K562 (cell line): ENCODE measurements around the gene STK24. TPM values are rescaled to one million over a fixed set of nuclear protein-coding genes. Genes with fewer than 3 reads are reported as not detected.

Experiments
- ATAC-seq: fragments of 200-7000 bp; cut with Tn5 transposase; 3 replicates; pipeline ENCODE4 v1.9.1; 2020; ENCODE audit warnings: moderate library complexity
- BruUV-seq: library from RNA; stranded (reverse); fragments of 400-500 nt; replicated peaks from 2 replicates; lab custom pipeline; 2021; lab: Mats Ljungman, UMichigan
- CTCF ChIA-PET: fragments of 300-600 bp; formaldehyde crosslinking; extraction: SDS; loops from one replicate; lab custom pipeline; 2021; ENCODE audit warnings: low intra/inter-chr PET ratio; lab: Yijun Ruan, JAX
- POLR2A ChIA-PET: fragments of 300-600, 350-650 bp; sonication (Branson Sonifier 250); formaldehyde crosslinking; extraction: SDS; loops from one replicate; lab custom pipeline; 2021; ENCODE audit warnings: antibody characterized with exemption, inconsistent platforms; lab: Yijun Ruan, JAX
- DNase-seq, 4 experiments: peaks; one replicate each; pipeline versions ENCODE4 v3.0.0 to v3.0.0-alpha.2; 2011 to 2018; ENCODE audit warnings: low spot score in 3 of 4, mixed read lengths in 3 of 4; ENCODE audit errors: extremely low read depth in 1 of 4
- FAIRE-seq: peaks from 2 replicates; lab custom pipeline; 2011; peaks lifted over from hg19 to GRCh38; lab: Jason Lieb, UNC
- H2AFZ ChIP-seq: 2 replicates; pipeline ENCODE4 v1.6.0; 2011; ENCODE audit warnings: low read depth, low read length, control low read depth, inconsistent platforms
- H3K27ac ChIP-seq: fragments of 200-600 bp; 3 replicates; pipeline ENCODE4 v1.8.0; 2011; ENCODE audit warnings: low read depth, mild to moderate bottlenecking, control low read depth, inconsistent platforms, low read length, moderate library complexity, mixed read lengths; ENCODE audit errors: extremely low read depth
- H3K27me3 ChIP-seq, 2 experiments: fragments of 300-600 bp in 1 of 2; 2 replicates in 1 of 2; 3 replicates in 1 of 2; pipeline versions ENCODE4 v1.6.0 to v1.8.0; 2011; ENCODE audit warnings: inconsistent platforms in 2 of 2, low read length in 2 of 2, mild to moderate bottlenecking in 1 of 2, mixed read lengths in 1 of 2, moderate library complexity in 1 of 2; ENCODE audit not compliant: control insufficient read depth in 2 of 2, insufficient read depth in 2 of 2
- H3K36me3 ChIP-seq: fragments of 300-600 bp; 3 replicates; pipeline ENCODE4 v1.8.0; 2011; ENCODE audit warnings: mild to moderate bottlenecking, low read length, inconsistent platforms; ENCODE audit not compliant: control insufficient read depth, insufficient read depth
- H3K4me1 ChIP-seq, 2 experiments: fragments of 200-600 bp in 1 of 2; replicated peaks in 1 of 2; 2 replicates in 1 of 2; 3 replicates in 1 of 2; pipeline versions ENCODE4 v1.5.1 to v1.8.0; 2011; ENCODE audit warnings: inconsistent platforms in 2 of 2, low read length in 2 of 2, mild to moderate bottlenecking in 1 of 2, mixed read lengths in 1 of 2, moderate library complexity in 1 of 2; ENCODE audit not compliant: control insufficient read depth in 2 of 2, insufficient read depth in 2 of 2
- H3K4me2 ChIP-seq: 2 replicates; pipeline ENCODE4 v1.6.1; 2011; ENCODE audit warnings: low read length, control low read depth, inconsistent platforms, mixed read lengths; ENCODE audit not compliant: insufficient read depth
- H3K4me3 ChIP-seq: fragments of 200-600 bp; sonication (generic), shearing (Covaris generic); 2 replicates; pipeline ENCODE4 v1.5.1; 2016; ENCODE audit warnings: control low read depth, inconsistent platforms
- H3K79me2 ChIP-seq: fragments of 200-600 bp; 3 replicates; pipeline ENCODE4 v1.8.0; 2011; ENCODE audit warnings: low read length, inconsistent platforms; ENCODE audit not compliant: control insufficient read depth, insufficient read depth
- H3K9ac ChIP-seq, 2 experiments: 2 replicates each; pipeline versions ENCODE4 v1.6.0 to v1.6.1; 2011; ENCODE audit warnings: low read depth in 2 of 2, low read length in 2 of 2, control low read depth in 1 of 2, inconsistent platforms in 1 of 2, mild to moderate bottlenecking in 1 of 2, mixed read lengths in 1 of 2; ENCODE audit not compliant: insufficient read depth in 1 of 2
- H3K9me1 ChIP-seq: one replicate; pipeline ENCODE4 v1.6.0; 2011; ENCODE audit warnings: inconsistent platforms, mild to moderate bottlenecking, low read length, moderate library complexity; ENCODE audit not compliant: control insufficient read depth, insufficient read depth
- H3K9me3 ChIP-seq: replicated peaks from 2 replicates; pipeline ENCODE4 v1.5.1; 2011; ENCODE audit warnings: low read depth, low read length, inconsistent platforms; ENCODE audit not compliant: control insufficient read depth, insufficient read depth
- H4K20me1 ChIP-seq: replicated peaks from 2 replicates; pipeline ENCODE4 v1.6.1; 2011; ENCODE audit warnings: low read length, inconsistent platforms, mixed read lengths; ENCODE audit not compliant: control insufficient read depth, insufficient read depth
- POLR2AphosphoS2 ChIP-seq: IDR thresholded peaks from 2 replicates; pipeline ENCODE4 v1.6.1; 2012; ENCODE audit warnings: low read length, improper control_type of control experiment
- PREB ChIP-seq: sonication (generic); formaldehyde crosslinking; IDR thresholded peaks from 2 replicates; pipeline ENCODE4 v1.8.1; 2023; ENCODE audit warnings: mild to moderate bottlenecking, missing genetic modification reagents
- TRIM24 ChIP-seq, 2 experiments: fragments of 450-650 bp; IDR thresholded peaks; 2 replicates each; pipeline ENCODE4 v1.6.1; 2016
- ZBED1 ChIP-seq: IDR thresholded peaks from 2 replicates; pipeline ENCODE4 v1.6.1; 2014
- ZNF174 ChIP-seq: fragments of 250-450 bp; sonication (Bioruptor Pico); IDR thresholded peaks from 2 replicates; pipeline ENCODE4 v1.4.0; 2020; ENCODE audit warnings: mild to moderate bottlenecking
- ZNF436 ChIP-seq: fragments of 250-450, 450-650 bp; sonication (Bioruptor Pico); formaldehyde crosslinking; IDR thresholded peaks from 2 replicates; pipeline ENCODE4 v1.7.0; 2020; ENCODE audit warnings: mild to moderate bottlenecking
- WGBS: fragments of 100-300 bp; shearing (Covaris generic); methylation state at CpG from one replicate; pipeline ENCODE4 v1.1.6; 2016; ENCODE audit warnings: low coverage, mixed read lengths; ENCODE audit not compliant: insufficient coverage; ENCODE audit errors: missing lambda C conversion rate; 5-methylcytosine and 5-hydroxymethylcytosine counted together
- in situ Hi-C: fragments of 300-500 bp; cut with MboI; formaldehyde crosslinking; loops from 4 replicates; pipeline ENCODE4 v1.15.0; 2018; ENCODE audit warnings: inconsistent platforms, mixed read lengths
- intact Hi-C: fragments of 100-400 bp; cut with micrococcal nuclease; formaldehyde crosslinking; loops from 2 replicates; pipeline ENCODE4 v1.14.2; 2022
- polyA plus RNA-seq, 8 experiments: library from polyadenylated mRNA; depleted of rRNA in 4 of 8; stranded (reverse) in 5 of 8; unstranded in 3 of 8; fragments of >200 nt; fragmentation: Nextera tagmentation in 2 of 8; fragmentation: Illumina TruSeq in 1 of 8; extraction: Ambion mirVana in 2 of 8; extraction: Trizol in 1 of 8; gene quantifications; 2 replicates each; pipeline versions ENCODE4 v1.2.1 to v1.2.3, GENCODE V29; 2011 to 2014; ENCODE audit warnings: inconsistent platforms in 1 of 8, missing spikeins in 1 of 8
- total RNA-seq, 7 experiments: library from RNA; depleted of rRNA in 6 of 7; stranded (reverse); fragments of >200 nt in 6 of 7; fragmentation: Illumina TruSeq in 2 of 7; extraction: Trizol in 2 of 7; gene quantifications; 2 replicates each; pipeline versions ENCODE4 v1.2.1 to v1.2.3, GENCODE V29; 2011 to 2021; ENCODE audit warnings: low replicate concordance in 1 of 7
- TF ChIP-seq, protein P1 (sequence below): sonication (generic); formaldehyde crosslinking; IDR thresholded peaks from 2 replicates; pipeline ENCODE4 v1.8.0; 2022; ENCODE audit warnings: mild to moderate bottlenecking, missing genetic modification reagents
- TF ChIP-seq, protein P2 (sequence below): sonication (generic); formaldehyde crosslinking; IDR thresholded peaks from 2 replicates; pipeline ENCODE4 v1.8.0; 2022; ENCODE audit warnings: mild to moderate bottlenecking, missing genetic modification reagents
- TF ChIP-seq, protein P3 (sequence below): fragments of 250-450 bp; sonication (Bioruptor Pico); IDR thresholded peaks from 2 replicates; pipeline ENCODE4 v1.4.0; 2020
- TF ChIP-seq, protein P4 (sequence below): IDR thresholded peaks from 2 replicates; pipeline ENCODE4 v1.6.1; 2014; ENCODE audit warnings: antibody characterized with exemption
- TF ChIP-seq, protein P5 (sequence below): fragments of 450-650 bp; IDR thresholded peaks from 2 replicates; pipeline ENCODE4 v1.6.1; 2016; ENCODE audit warnings: missing biosample characterization, missing genetic modification characterization
- TF ChIP-seq, protein P6 (sequence below): fragments of 450-650 bp; formaldehyde crosslinking; IDR thresholded peaks from 2 replicates; pipeline ENCODE4 v1.4.0; 2022; ENCODE audit warnings: missing genetic modification characterization

STK24 gene
- total and polyA plus RNA-seq, 9 of the 15 experiments (the other 6 are each of a cell fraction or from before 2014, with no cell fraction given), result 3.8 to 78.4 (median 28.2) TPM

- TF ChIP-seq PREB, result no peak
- TF ChIP-seq, protein P1, sequence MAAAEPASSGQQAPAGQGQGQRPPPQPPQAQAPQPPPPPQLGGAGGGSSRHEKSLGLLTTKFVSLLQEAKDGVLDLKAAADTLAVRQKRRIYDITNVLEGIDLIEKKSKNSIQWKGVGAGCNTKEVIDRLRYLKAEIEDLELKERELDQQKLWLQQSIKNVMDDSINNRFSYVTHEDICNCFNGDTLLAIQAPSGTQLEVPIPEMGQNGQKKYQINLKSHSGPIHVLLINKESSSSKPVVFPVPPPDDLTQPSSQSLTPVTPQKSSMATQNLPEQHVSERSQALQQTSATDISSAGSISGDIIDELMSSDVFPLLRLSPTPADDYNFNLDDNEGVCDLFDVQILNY (CRISPR knock-in tag), result no peak
- TF ChIP-seq, protein P2, sequence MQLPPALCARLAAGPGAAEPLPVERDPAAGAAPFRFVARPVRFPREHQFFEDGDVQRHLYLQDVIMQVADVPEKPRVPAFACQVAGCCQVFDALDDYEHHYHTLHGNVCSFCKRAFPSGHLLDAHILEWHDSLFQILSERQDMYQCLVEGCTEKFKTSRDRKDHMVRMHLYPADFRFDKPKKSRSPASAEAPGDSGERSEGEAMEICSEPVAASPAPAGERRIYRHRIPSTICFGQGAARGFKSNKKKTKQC (CRISPR knock-in tag), result no peak
- TF ChIP-seq, all 486 proteins: peak for 0
Observed at GRCh38 chr13:98490866-98491265, 86.0 kb downstream of the STK24 start (continued).

DNA sequence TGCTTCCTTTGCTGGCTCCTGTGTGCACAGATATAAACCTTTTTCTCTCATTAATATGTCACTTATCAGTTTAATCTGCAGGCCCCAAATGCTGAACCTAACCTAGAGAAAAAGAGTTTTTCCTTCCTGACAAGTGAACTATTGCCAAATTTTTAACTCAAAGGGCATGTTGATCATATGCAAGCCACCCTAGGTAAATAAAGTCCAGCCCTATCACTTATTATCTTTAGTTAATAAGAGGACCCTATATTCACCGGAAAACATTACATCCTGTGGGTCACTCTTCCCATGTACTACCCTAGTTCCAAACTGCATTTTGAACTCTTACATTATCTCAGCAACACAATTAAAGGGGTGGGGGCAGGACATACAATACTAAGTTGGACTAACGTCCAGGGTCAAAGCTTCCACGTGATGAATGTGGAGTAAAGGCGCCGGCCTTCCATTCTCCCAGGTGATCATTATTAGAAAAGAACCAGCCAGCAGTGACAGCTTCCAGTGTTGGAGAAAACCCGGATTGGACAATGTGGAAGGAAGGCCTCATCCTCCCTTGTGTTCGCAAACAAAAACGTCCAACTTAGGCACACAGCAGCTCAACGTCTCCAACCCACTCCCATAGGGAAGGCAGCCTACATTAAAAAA is 86.6 kb downstream of the STK24 start:
- Histone ChIP-seq H3K9ac (peak overlapping the region in 1 of 2 experiments; percentile 35; a peak in 1 of 4 replicates), H3K36me3 (no peaks in the 10 kb centered on the region), H3K9me3 (no peaks in the 10 kb centered on the region), H3K4me2 (no peak overlapping the region), H3K4me1 (peaks cover 7 to 13% of the 10 kb centered on the region in 2 experiments; a peak in 3 of 5 replicates), H3K27ac (no peak overlapping the region), H4K20me1 (peaks cover 8% of the 10 kb centered on the region; the same call in 1 of the 2 replicates), H2AFZ (no peak overlapping the region), H3K27me3 (no peaks in the 10 kb centered on the region), H3K9me1 (peaks cover 8% of the 10 kb centered on the region), H3K79me2 (peaks cover 69% of the 10 kb centered on the region), H3K4me3 (no peak overlapping the region)
- intact Hi-C loops, result no loop called here
- FAIRE-seq (no peak), DNase-seq (no peak), ATAC-seq (no peak)
- no TSS peak for BruUV-seq
- in situ Hi-C loops, result no loop called here
- POLR2A ChIA-PET, result no interaction called here
- WGBS, result 67% methylated on average over 7 of the region's 9 CpGs
- CTCF ChIA-PET, result no interaction called here
- TF ChIP-seq, protein P3, sequence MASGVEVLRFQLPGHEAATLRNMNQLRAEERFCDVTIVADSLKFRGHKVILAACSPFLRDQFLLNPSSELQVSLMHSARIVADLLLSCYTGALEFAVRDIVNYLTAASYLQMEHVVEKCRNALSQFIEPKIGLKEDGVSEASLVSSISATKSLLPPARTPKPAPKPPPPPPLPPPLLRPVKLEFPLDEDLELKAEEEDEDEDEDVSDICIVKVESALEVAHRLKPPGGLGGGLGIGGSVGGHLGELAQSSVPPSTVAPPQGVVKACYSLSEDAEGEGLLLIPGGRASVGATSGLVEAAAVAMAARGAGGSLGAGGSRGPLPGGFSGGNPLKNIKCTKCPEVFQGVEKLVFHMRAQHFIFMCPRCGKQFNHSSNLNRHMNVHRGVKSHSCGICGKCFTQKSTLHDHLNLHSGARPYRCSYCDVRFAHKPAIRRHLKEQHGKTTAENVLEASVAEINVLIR (CRISPR knock-in tag), result no peak
- no peak for TF ChIP-seq ZNF174 (CRISPR knock-in tag)
- no peak for TF ChIP-seq ZBED1
- TF ChIP-seq ZNF436, result no peak
- no peak for TF ChIP-seq TRIM24 (IDR thresholded peaks at IDR 0.05)
- TF ChIP-seq, protein P4, sequence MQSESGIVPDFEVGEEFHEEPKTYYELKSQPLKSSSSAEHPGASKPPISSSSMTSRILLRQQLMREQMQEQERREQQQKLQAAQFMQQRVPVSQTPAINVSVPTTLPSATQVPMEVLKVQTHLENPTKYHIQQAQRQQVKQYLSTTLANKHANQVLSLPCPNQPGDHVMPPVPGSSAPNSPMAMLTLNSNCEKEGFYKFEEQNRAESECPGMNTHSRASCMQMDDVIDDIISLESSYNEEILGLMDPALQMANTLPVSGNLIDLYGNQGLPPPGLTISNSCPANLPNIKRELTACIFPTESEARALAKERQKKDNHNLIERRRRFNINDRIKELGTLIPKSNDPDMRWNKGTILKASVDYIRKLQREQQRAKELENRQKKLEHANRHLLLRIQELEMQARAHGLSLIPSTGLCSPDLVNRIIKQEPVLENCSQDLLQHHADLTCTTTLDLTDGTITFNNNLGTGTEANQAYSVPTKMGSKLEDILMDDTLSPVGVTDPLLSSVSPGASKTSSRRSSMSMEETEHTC, result no peak
- TF ChIP-seq POLR2AphosphoS2, result no peak
- TF ChIP-seq, protein P5, sequence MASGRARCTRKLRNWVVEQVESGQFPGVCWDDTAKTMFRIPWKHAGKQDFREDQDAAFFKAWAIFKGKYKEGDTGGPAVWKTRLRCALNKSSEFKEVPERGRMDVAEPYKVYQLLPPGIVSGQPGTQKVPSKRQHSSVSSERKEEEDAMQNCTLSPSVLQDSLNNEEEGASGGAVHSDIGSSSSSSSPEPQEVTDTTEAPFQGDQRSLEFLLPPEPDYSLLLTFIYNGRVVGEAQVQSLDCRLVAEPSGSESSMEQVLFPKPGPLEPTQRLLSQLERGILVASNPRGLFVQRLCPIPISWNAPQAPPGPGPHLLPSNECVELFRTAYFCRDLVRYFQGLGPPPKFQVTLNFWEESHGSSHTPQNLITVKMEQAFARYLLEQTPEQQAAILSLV (tag), result no peak
- TF ChIP-seq, protein P6, sequence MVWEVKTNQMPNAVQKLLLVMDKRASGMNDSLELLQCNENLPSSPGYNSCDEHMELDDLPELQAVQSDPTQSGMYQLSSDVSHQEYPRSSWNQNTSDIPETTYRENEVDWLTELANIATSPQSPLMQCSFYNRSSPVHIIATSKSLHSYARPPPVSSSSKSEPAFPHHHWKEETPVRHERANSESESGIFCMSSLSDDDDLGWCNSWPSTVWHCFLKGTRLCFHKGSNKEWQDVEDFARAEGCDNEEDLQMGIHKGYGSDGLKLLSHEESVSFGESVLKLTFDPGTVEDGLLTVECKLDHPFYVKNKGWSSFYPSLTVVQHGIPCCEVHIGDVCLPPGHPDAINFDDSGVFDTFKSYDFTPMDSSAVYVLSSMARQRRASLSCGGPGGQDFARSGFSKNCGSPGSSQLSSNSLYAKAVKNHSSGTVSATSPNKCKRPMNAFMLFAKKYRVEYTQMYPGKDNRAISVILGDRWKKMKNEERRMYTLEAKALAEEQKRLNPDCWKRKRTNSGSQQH (CRISPR knock-in tag), result no peak
